K562 (cell line): Measurements from ENCODE around the gene COL26A1. TPM values are rescaled to one million over a fixed set of nuclear protein-coding genes. Genes with fewer than 3 reads are reported as not detected.

Source experiments
- CTCF ChIP-seq, 3 experiments: IDR thresholded peaks in 2 of 3; conservative IDR thresholded peaks in 1 of 3; 2 replicates each; pipeline ENCODE4 v1.5.1; 2011 to 2012; ENCODE audit warnings: low read length in 3 of 3, mild to moderate bottlenecking in 3 of 3, control low read depth in 2 of 3, improper control_type of control experiment in 1 of 3, inconsistent platforms in 1 of 3, low read depth in 1 of 3, mixed read lengths in 1 of 3, moderate library complexity in 1 of 3; ENCODE audit not compliant: insufficient read depth in 2 of 3
- GTF2B ChIP-seq: IDR thresholded peaks from 2 replicates; pipeline ENCODE4 v1.6.1; 2011; ENCODE audit not compliant: insufficient read length; ENCODE audit errors: extremely low read depth
- HMGN3 ChIP-seq: IDR thresholded peaks from 2 replicates; pipeline ENCODE4 v1.6.1; 2011; ENCODE audit warnings: borderline replicate concordance, low read depth, mild to moderate bottlenecking, mixed read lengths, low read length; ENCODE audit not compliant: insufficient read length; ENCODE audit errors: extremely low read depth
- RBM14 ChIP-seq: fragments of 200-400 bp; formaldehyde crosslinking; IDR thresholded peaks from 2 replicates; pipeline ENCODE4 v1.6.1; 2018; ENCODE audit warnings: low read depth, mild to moderate bottlenecking, low read length, moderate library complexity, borderline replicate concordance; ENCODE audit not compliant: insufficient read depth
- RBM34 ChIP-seq: fragments of 200-400 bp; formaldehyde crosslinking; IDR thresholded peaks from 2 replicates; pipeline ENCODE4 v1.6.1; 2018; ENCODE audit warnings: low read length, borderline replicate concordance; ENCODE audit not compliant: insufficient read depth
- STAT6 ChIP-seq: sonication (generic); formaldehyde crosslinking; IDR thresholded peaks from 2 replicates; pipeline ENCODE4 v1.8.1; 2023; ENCODE audit warnings: mild to moderate bottlenecking, missing genetic modification reagents
- TFAP4 ChIP-seq: sonication (generic); formaldehyde crosslinking; IDR thresholded peaks from 2 replicates; pipeline ENCODE4 v1.8.0; 2022; ENCODE audit warnings: missing genetic modification reagents, mild to moderate bottlenecking, moderate library complexity, borderline replicate concordance
- ZBTB7A ChIP-seq: IDR thresholded peaks from 2 replicates; pipeline ENCODE4 v1.6.1; 2011; ENCODE audit warnings: low read depth, mild to moderate bottlenecking, low read length, moderate library complexity, borderline replicate concordance; ENCODE audit not compliant: control insufficient read depth
- polyA plus RNA-seq, 8 experiments: library from polyadenylated mRNA; depleted of rRNA in 4 of 8; stranded (reverse) in 5 of 8; unstranded in 3 of 8; fragments of >200 nt; fragmentation: Nextera tagmentation in 2 of 8; fragmentation: Illumina TruSeq in 1 of 8; extraction: Ambion mirVana in 2 of 8; extraction: Trizol in 1 of 8; gene quantifications; 2 replicates each; pipeline versions ENCODE4 v1.2.1 to v1.2.3, GENCODE V29; 2011 to 2014; ENCODE audit warnings: inconsistent platforms in 1 of 8, missing spikeins in 1 of 8
- total RNA-seq, 7 experiments: library from RNA; depleted of rRNA in 6 of 7; stranded (reverse); fragments of >200 nt in 6 of 7; fragmentation: Illumina TruSeq in 2 of 7; extraction: Trizol in 2 of 7; gene quantifications; 2 replicates each; pipeline versions ENCODE4 v1.2.1 to v1.2.3, GENCODE V29; 2011 to 2021; ENCODE audit warnings: low replicate concordance in 1 of 7
- TF ChIP-seq, protein P1 (sequence below), 2 experiments: fragments of 450-650 bp; formaldehyde crosslinking in 1 of 2; IDR thresholded peaks; 2 replicates each; pipeline versions ENCODE4 v1.4.0 to v1.6.1; 2014 to 2020; ENCODE audit warnings: mild to moderate bottlenecking in 2 of 2, borderline replicate concordance in 1 of 2, low read depth in 1 of 2

COL26A1 gene
- total and polyA plus RNA-seq, 9 of the 15 experiments (the other 6 are each of a cell fraction or from before 2014, with no cell fraction given) = 0.04 to 0.39 (median 0.07) TPM; not detected in 5

GRCh38 chr7:101363734-101364374 lies 1.2 kb downstream of the COL26A1 start (continued):
- TF ChIP-seq, protein P1, sequence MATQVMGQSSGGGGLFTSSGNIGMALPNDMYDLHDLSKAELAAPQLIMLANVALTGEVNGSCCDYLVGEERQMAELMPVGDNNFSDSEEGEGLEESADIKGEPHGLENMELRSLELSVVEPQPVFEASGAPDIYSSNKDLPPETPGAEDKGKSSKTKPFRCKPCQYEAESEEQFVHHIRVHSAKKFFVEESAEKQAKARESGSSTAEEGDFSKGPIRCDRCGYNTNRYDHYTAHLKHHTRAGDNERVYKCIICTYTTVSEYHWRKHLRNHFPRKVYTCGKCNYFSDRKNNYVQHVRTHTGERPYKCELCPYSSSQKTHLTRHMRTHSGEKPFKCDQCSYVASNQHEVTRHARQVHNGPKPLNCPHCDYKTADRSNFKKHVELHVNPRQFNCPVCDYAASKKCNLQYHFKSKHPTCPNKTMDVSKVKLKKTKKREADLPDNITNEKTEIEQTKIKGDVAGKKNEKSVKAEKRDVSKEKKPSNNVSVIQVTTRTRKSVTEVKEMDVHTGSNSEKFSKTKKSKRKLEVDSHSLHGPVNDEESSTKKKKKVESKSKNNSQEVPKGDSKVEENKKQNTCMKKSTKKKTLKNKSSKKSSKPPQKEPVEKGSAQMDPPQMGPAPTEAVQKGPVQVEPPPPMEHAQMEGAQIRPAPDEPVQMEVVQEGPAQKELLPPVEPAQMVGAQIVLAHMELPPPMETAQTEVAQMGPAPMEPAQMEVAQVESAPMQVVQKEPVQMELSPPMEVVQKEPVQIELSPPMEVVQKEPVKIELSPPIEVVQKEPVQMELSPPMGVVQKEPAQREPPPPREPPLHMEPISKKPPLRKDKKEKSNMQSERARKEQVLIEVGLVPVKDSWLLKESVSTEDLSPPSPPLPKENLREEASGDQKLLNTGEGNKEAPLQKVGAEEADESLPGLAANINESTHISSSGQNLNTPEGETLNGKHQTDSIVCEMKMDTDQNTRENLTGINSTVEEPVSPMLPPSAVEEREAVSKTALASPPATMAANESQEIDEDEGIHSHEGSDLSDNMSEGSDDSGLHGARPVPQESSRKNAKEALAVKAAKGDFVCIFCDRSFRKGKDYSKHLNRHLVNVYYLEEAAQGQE (IDR thresholded peaks at IDR 0.05; ENCODE audit: borderline replicate concordance) = peak; percentile 74
- TF ChIP-seq, protein P1 (CRISPR knock-in tag; IDR thresholded peaks at IDR 0.05; ENCODE audit: low read depth) = no peak
- peak; percentile 48; the same call in 1 of the 2 replicates for TF ChIP-seq TFAP4 (CRISPR knock-in tag)
- no peak for TF ChIP-seq GTF2B
- TF ChIP-seq CTCF (IDR thresholded peaks at IDR 0.05 in 2 of 3, conservative IDR thresholded peaks at IDR 0.05 in 1 of 3; ENCODE audit: insufficient read depth in 2 of 3, low read depth in 1 of 3, low read length in 3 of 3) = peak; percentile 84 to 94 (median 84)
- no peak for TF ChIP-seq RBM14
- peak; percentile 74; the same call in 1 of the 2 replicates for TF ChIP-seq ZBTB7A
- TF ChIP-seq STAT6 (CRISPR knock-in tag) = no peak
- peak; percentile 50 for TF ChIP-seq HMGN3
- 0 out of 2 replicates have a peak, but pooled peaks have one; percentile 34 for TF ChIP-seq RBM34
